ENCODE measurements around the gene AVPR2.
A peak's percentile ranks its signal among the peaks of the same experiment; 100 is the strongest.

Gene AVPR2

DNA sequence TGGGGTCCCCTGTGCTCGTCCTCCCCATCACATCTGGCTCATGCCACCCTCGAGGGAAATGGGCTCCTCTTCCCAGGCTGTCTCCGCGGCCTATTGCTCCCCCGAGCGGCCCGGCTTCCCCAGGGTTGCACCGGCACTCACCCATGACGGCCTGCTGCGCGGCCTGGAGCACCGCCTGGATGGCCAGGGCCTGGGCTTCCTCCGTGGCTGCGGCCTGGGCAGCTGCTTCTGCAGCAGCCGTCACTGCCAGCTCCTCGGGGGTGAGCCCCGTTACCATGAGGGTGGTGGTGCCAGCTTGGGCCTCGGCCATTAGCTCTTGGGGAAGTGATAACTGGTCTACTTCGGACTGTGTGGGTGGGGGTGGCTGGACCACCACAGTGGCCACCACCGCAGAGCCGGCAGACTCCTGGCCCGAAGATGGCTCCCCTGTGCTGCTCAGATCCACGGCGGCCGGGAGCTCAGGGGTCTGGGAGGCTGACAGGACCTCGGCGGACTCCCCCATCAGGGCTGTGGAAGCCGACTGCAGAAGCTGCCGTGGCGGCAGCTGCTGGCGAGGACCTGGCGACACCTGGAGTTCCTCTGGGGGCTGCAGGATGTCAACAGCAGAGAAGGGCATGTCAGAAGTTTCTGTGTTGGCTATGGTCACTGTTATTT is 48.0 kb downstream of the AVPR2 start:
- DNase-seq (ENCODE audit: low read depth in 2 of 2), result no peak

DNA sequence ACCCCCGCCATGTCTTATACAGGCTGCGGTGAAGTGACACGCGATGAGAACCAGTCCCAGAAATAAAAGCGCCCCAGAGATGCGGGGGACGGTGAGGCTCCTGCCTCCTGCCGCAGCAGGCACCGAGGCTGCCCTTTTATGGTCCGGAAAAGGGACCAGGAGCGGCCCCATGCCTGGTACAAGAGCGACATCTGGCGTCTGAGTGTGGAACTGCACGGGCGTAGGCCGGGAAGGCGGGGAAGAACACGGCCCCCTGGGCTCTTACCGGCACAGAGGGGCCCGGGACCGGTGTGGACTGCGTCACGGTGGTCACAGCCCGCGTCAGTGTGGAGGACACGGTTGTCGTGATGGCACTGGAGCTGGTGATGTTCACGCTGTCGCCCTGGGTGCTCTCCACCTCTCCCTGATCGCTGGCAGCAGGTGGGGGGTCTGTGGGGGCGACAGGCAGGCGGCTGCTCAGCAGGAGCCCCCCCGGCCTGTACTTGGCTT is 48.9 kb downstream of the AVPR2 start:
- peak in 1 of 2 experiments; percentile 34 for DNase-seq (ENCODE audit: low read depth in 2 of 2)

- DNase-seq (ENCODE audit: low read depth in 2 of 2), result no peak
Observed at GRCh38 chrX:153953892-153954557, 49.6 kb downstream of the AVPR2 start.

DNA sequence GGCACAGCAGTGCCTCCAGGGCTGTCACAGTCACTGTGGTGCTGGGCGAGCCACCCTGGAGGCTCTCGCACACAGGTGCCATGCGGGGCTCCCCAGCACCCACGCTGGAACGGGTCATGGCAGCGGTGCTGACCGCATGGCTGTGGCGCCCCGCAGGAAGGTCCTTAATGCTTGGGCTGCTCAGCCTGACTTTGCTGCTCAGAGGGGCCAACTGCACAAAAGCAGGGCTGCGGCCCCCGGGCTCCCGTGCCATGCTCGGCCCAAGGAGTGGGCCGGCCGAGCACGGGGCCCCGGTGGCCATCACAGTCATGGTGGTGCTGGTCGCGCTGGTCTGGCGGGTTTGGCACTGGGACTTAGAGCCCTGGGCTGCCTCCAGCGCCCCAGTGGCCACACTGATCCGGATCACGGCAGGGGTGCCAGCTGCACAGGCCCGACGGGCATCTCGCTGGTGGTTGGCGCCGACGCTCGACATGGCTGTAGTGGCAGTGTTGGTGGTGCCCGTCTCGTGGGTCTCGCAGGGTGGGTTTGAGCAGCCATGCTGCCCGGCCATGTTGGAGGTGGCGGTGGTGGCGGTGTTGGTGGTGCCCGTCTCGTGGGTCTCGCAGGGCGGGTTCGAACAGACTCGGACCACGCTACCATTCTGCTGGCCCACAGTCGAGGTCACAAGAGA is 50.2 kb downstream of the AVPR2 start:
- no peak for DNase-seq (ENCODE audit: low read depth in 2 of 2)

DNA sequence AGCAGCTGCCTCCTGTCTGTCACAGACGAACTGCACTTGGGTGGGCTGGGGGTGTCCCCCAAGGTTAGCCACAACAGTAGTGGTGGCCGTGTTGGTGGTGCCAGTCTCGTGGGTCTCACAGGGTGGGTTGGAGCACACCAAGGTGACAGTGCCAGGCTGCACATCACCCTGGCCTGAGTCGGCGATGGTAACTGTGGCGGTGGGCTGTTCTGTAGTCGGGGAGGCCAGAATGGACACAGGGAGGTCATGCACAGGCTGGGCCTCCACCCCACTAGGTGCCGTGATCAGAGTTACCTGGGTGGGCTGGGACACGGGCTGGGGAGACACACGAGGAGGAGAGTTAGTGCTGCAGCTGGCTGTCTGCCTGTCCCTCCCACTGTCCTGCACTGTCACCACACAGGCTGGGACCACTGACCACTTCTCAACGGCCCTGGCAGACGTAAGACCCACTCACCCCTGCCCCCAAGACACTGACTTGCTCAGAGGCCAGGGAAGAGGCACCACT is 50.8 kb downstream of the AVPR2 start:
- no peak for DNase-seq (ENCODE audit: low read depth in 2 of 2)

GRCh38 chrX:153956044-153956907 is 51.8 kb downstream of the AVPR2 start:
- DNase-seq (ENCODE audit: low read depth in 2 of 2), result no peak

Data from fibroblast of skin of left quadriceps (primary cell).